ENCODE results near the gene MXD3. TPM values are rescaled to one million over a fixed set of nuclear protein-coding genes. Genes with fewer than 3 reads are reported as not detected.

Gene MXD3
- total and polyA plus RNA-seq, 2 experiments from 2014 or later, result 9.9 to 11.6 TPM

DNA sequence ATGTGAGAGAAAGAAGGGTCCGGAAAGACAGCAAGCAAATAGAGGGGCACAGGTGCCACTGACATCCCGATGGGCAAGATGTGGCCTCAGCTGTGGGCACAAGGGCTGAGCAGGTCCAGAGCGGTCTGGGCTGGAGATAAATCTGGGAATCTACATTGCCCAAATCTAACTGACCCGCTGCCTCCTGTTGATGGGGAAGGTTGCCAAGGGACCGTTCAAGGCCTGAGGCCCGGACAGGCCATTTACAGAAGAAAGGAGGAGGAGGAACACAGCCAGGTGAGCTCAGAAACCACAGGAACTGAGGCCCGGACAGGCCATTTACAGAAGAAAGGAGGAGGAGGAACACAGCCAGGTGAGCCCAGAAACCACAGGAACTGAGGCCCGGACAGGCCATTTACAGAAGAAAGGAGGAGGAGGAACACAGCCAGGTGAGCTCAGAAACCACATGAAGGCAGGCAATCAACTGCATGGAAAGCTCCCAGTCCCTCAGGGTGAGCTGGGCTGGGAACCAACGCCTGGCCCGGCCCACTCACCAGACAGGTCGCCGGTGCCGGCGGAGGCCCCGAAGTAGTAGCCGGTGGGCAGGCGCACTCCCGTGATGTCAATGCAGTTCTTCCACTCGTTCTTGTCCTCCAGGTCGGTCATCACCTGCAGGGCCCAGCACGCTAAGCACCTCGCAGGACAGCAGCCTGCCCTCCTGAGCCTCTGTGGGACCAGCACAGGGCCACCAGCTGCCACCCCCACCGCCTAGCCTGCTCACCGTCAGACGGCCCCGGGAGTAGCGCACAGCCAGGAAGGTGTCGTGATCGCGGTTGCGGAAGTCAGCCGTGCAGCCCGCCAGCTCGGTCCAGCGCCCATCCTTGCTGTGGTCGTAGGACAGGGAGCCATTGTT lies 25.2 kb upstream of the MXD3 start (continued):
- no peak for TF ChIP-seq CREB1 (CRISPR knock-in tag; IDR thresholded peaks at IDR 0.05; ENCODE audit: low read depth)
- TF ChIP-seq, protein P1, sequence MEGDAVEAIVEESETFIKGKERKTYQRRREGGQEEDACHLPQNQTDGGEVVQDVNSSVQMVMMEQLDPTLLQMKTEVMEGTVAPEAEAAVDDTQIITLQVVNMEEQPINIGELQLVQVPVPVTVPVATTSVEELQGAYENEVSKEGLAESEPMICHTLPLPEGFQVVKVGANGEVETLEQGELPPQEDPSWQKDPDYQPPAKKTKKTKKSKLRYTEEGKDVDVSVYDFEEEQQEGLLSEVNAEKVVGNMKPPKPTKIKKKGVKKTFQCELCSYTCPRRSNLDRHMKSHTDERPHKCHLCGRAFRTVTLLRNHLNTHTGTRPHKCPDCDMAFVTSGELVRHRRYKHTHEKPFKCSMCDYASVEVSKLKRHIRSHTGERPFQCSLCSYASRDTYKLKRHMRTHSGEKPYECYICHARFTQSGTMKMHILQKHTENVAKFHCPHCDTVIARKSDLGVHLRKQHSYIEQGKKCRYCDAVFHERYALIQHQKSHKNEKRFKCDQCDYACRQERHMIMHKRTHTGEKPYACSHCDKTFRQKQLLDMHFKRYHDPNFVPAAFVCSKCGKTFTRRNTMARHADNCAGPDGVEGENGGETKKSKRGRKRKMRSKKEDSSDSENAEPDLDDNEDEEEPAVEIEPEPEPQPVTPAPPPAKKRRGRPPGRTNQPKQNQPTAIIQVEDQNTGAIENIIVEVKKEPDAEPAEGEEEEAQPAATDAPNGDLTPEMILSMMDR (conservative IDR thresholded peaks at IDR 0.05; ENCODE audit: low read depth in 2 of 2), result no peak

GRCh38 chr5:177336112-177336511 lies 24.4 kb upstream of the MXD3 start:
- peak overlapping the region; percentile 92 for H3K27ac Mint-ChIP-seq

GRCh38 chr5:177335701-177336065 lies 24.0 kb upstream of the MXD3 start:
- H3K4me2 ChIP-seq, result no peak overlapping the region
- no peak overlapping the region for H3K4me3 ChIP-seq
- H3K27ac Mint-ChIP-seq, result no peak overlapping the region; the same call in 1 of the 2 replicates
- peaks cover 4% of the 10 kb centered on the region; the same call in 1 of the 2 replicates for H4K20me1 ChIP-seq (replicated peaks; ENCODE audit: insufficient read depth)
- peaks cover 10% of the 10 kb centered on the region; the same call in 1 of the 2 replicates for H3K79me2 ChIP-seq (replicated peaks; ENCODE audit: insufficient read depth)
- H3K4me1 ChIP-seq (ENCODE audit: insufficient read depth), result no peaks in the 10 kb centered on the region; the same call in 1 of the 2 replicates
- H3K4me3 Mint-ChIP-seq, result no peak overlapping the region; the same call in 2 of the 3 replicates
- peaks cover 23% of the 10 kb centered on the region for H3K4me1 Mint-ChIP-seq
- H3F3A ChIP-seq (replicated peaks; ENCODE audit: low read depth), result no peaks in the 10 kb centered on the region
- H3K27me3 Mint-ChIP-seq (ENCODE audit: insufficient read depth, low read depth, poor library complexity), result peaks cover 11% of the 10 kb centered on the region
- no peaks in the 10 kb centered on the region for H3K27me3 ChIP-seq (ENCODE audit: insufficient read depth)
- no peaks in the 10 kb centered on the region for H3K9me2 ChIP-seq (ENCODE audit: insufficient read depth)
- peaks cover 5% of the 10 kb centered on the region; the same call in 1 of the 2 replicates for H3K36me3 ChIP-seq (ENCODE audit: insufficient read depth)
- no peak for DNase-seq (ENCODE audit: low spot score)
- no peaks in the 10 kb centered on the region for H3K9me3 Mint-ChIP-seq
- no peak overlapping the region for H2AFZ ChIP-seq
- H3K36me3 Mint-ChIP-seq (ENCODE audit: low read depth), result peaks cover 61% of the 10 kb centered on the region
- ATAC-seq, result no peak
- H3K27ac ChIP-seq (ENCODE audit: low read depth), result no peak overlapping the region
- no peak for TF ChIP-seq ETS1 (IDR thresholded peaks at IDR 0.05)
- no peak for TF ChIP-seq ZNF114 (CRISPR knock-in tag; IDR thresholded peaks at IDR 0.05)
- no peak for TF ChIP-seq ZNF331 (CRISPR knock-in tag; IDR thresholded peaks at IDR 0.05; ENCODE audit: low read depth)
- no peak for TF ChIP-seq STAT1 (IDR thresholded peaks at IDR 0.05; ENCODE audit: unreplicated experiment)
- no peak for TF ChIP-seq JUNB (IDR thresholded peaks at IDR 0.05; ENCODE audit: unreplicated experiment)

More at GRCh38 chr5:177336112-177336511, 24.4 kb upstream of the MXD3 start:
- no peaks in the 10 kb centered on the region for H3F3A ChIP-seq (replicated peaks; ENCODE audit: low read depth)
- Mint-ChIP-seq H3K4me3 (no peak overlapping the region; the same call in 2 of the 3 replicates), H3K4me1 (peaks cover 23% of the 10 kb centered on the region), H3K36me3 (ENCODE audit: low read depth) (peaks cover 60% of the 10 kb centered on the region), H3K9me3 (no peaks in the 10 kb centered on the region), H3K27me3 (ENCODE audit: insufficient read depth, low read depth, poor library complexity) (peaks cover 11% of the 10 kb centered on the region)
- no peak overlapping the region for H2AFZ ChIP-seq
- H3K4me2 ChIP-seq, result no peak overlapping the region
- TF ChIP-seq EZH2phosphoT487 (IDR thresholded peaks at IDR 0.05; ENCODE audit: unreplicated experiment), result no peak
- TF ChIP-seq, protein P1 (conservative IDR thresholded peaks at IDR 0.05; ENCODE audit: low read depth in 2 of 2), result peak; percentile 41 to 77
- no peaks in the 10 kb centered on the region; the same call in 1 of the 2 replicates for H3K4me1 ChIP-seq (ENCODE audit: insufficient read depth)
- peaks cover 4% of the 10 kb centered on the region; the same call in 1 of the 2 replicates for H4K20me1 ChIP-seq (replicated peaks; ENCODE audit: insufficient read depth)
- H3K27me3 ChIP-seq (ENCODE audit: insufficient read depth), result no peaks in the 10 kb centered on the region
- no peak overlapping the region for H3K27ac ChIP-seq (ENCODE audit: low read depth)
- H3K9me2 ChIP-seq (ENCODE audit: insufficient read depth), result no peaks in the 10 kb centered on the region
- no peak overlapping the region for H3K4me3 ChIP-seq
- H3K36me3 ChIP-seq (ENCODE audit: insufficient read depth), result peaks cover 5% of the 10 kb centered on the region; the same call in 1 of the 2 replicates
- ATAC-seq (peak; percentile 63), DNase-seq (ENCODE audit: low spot score) (peak; percentile 49)
- H3K79me2 ChIP-seq (replicated peaks; ENCODE audit: insufficient read depth), result peaks cover 14% of the 10 kb centered on the region; the same call in 1 of the 2 replicates

All from GM23338 (cell line).